Upper lobe of left lung (tissue), 4 donors: ENCODE data around the gene JUP.

ENCODE experiments used
- CTCF ChIP-seq, 6 experiments: fragments of 450-650 bp in 4 of 6; fragments of 200-600 bp in 2 of 6; sonication (generic) in 2 of 6; IDR thresholded peaks; one replicate each; pipeline ENCODE4 v1.5.1; 2016 to 2019; ENCODE audit warnings: antibody characterized with exemption in 6 of 6
- POLR2A ChIP-seq, 4 donors: fragments of 450-650 bp; IDR thresholded peaks; one replicate each; pipeline ENCODE4 v1.5.1; 2016 to 2017; ENCODE audit warnings: antibody characterized with exemption in 4 of 4, mild to moderate bottlenecking in 2 of 4

GRCh38 chr17:41736983-41737679 is 49.4 kb downstream of the JUP start:
- TF ChIP-seq POLR2A (IDR thresholded peaks at IDR 0.05) = no peak
- TF ChIP-seq CTCF (IDR thresholded peaks at IDR 0.05) = no peak
